Activated CD4-positive, alpha-beta memory T cell treated with anti-CD3 and anti-CD28 coated beads for 36 hours (primary cell): ENCODE measurements around the gene C9orf50. TPM values are rescaled to one million over a fixed set of nuclear protein-coding genes. Genes with fewer than 3 reads are reported as not detected.

ENCODE experiments used
- CTCF ChIA-PET: fragments of 350-600 bp; sonication (Branson Sonifier 250); formaldehyde crosslinking; loops from one replicate; lab custom pipeline; 2021; ENCODE audit warnings: antibody characterized with exemption, inconsistent platforms; lab: Charles Lee
- POLR2A ChIA-PET: fragments of 350-600 bp; sonication (Branson Sonifier 250); formaldehyde crosslinking; loops from one replicate; lab custom pipeline; 2021; ENCODE audit warnings: antibody characterized with exemption; lab: Charles Lee
- DNase-seq: peaks from one replicate; pipeline ENCODE4 v3.0.0-alpha.2; 2020
- H3K27ac Mint-ChIP-seq: one replicate; pipeline ENCODE4 v1.8.0; 2021; ENCODE audit warnings: mixed read lengths
- H3K27me3 Mint-ChIP-seq: one replicate; pipeline ENCODE4 v1.8.0; 2021; ENCODE audit warnings: mixed read lengths
- H3K36me3 Mint-ChIP-seq: one replicate; pipeline ENCODE4 v1.8.0; 2021; ENCODE audit warnings: mixed read lengths
- H3K4me1 Mint-ChIP-seq: one replicate; pipeline ENCODE4 v1.8.0; 2021; ENCODE audit warnings: low read depth, mixed read lengths
- H3K4me3 Mint-ChIP-seq: one replicate; pipeline ENCODE4 v1.8.0; 2021; ENCODE audit warnings: mild to moderate bottlenecking, mixed read lengths
- H3K9me3 Mint-ChIP-seq: one replicate; pipeline ENCODE4 v1.8.0; 2021; ENCODE audit warnings: mixed read lengths
- intact Hi-C: fragments of 100-400 bp; cut with micrococcal nuclease; formaldehyde crosslinking; loops from one replicate; pipeline ENCODE4 v1.15.1; 2023
- total RNA-seq, 2 experiments: library from RNA; stranded (reverse); gene quantifications; one replicate each; pipeline ENCODE4 v1.2.3, GENCODE V29; 2021

Gene C9orf50
- total RNA-seq, 2 experiments from 2014 or later = not detected

DNA sequence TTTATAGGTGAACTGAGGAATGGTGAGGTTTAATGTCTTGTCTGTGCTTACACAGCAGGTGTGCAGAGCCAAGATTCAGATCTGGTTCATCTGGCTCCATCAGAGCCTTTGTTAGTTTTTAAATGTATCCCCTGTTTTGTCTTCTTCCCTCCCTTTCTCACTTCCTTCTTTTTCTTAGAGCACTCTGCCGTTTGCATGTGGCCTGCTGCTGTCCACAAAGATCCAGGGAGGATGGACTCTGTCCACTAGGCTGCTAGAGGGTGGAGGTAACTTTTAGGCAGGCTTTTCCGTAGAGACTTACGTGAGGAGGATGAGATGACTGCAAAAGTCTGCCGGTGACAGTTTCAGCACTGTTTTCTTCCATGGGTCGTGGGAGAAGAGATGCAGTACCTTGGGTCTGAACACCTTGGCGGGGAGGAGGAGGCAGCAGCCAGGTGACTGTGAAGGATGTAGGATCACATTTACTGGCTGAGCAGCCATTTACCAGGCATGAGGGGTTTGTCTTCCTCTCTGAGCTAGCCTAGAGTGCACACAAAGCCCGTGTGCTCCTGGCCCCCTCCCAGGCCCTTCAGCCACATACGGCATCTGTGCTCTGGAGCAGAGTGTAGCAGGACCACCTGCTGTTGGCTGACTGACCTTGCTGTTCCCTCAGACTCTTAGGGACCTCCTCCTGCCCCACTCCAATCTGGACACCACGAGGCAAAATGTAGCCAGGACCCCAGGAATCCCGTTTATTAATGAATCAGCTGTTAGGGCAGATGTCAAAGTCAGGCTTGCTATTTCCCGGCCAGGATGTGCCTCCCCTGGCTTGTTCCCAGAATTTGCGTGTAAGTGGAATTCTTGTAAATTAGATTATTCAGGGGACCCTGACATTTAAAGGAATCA lies 6.9 kb upstream of the C9orf50 start:
- Mint-ChIP-seq H3K27ac (peak overlapping the region; percentile 91), H3K9me3 (no peaks in the 10 kb centered on the region), H3K36me3 (peaks cover 18% of the 10 kb centered on the region), H3K27me3 (no peaks in the 10 kb centered on the region), H3K4me1 (peaks cover 74% of the 10 kb centered on the region), H3K4me3 (peak overlapping the region; percentile 77)
- ChIA-PET CTCF (interaction anchor here (1.5 to 8.5 kb wide), 8 partner anchors 13 to 496 kb away, joined by 4 to 147 read pairs (median 12); partner anchors contain the start of genes ASB6 and IER5L), POLR2A (interaction anchor here (0.9 to 1.3 kb wide), 2 partner anchors 12 to 487 kb away, joined by 4 read pairs; no protein-coding TSS in a partner anchor)
- DNase-seq = no peak
- intact Hi-C loops = loop anchor here (2.0 kb wide), 3 partner anchors 15 to 591 kb away; partner anchors contain the start of genes ASB6, IER5L and MIGA2

DNA sequence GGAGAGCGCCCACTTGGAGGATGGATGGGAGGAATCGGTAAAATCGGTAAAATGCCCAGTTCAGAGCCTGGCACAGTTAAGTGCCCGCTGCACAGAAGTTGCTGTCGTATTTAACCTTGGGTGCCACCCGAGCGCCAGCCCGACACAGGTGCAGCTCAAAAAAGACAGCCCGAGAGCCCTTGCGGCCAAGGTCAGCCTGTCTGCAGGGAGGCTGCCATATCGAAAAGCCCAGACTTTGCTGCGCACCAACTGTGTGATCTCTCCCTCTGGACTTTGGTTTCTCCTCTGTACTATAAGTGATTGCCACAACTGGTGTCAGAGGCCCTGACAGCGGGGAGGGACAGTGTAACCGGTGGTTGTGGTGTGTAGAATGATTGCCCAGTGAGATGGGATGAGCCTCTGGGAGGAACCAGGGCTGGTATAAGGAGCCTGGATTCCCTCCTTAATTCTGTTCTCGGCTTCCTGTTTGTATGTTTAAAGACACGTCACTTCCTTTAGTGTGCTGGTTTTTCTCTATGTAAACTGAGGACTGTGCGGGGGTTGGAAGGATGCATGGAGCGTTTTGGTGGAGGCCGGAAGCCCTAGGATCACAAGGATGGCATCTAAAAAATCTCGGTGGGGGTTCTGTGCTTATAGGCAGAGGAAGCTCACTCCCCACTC lies 5.9 kb upstream of the C9orf50 start:
- Mint-ChIP-seq H3K27ac (peak overlapping the region; percentile 91), H3K36me3 (peaks cover 14% of the 10 kb centered on the region), H3K4me3 (peak overlapping the region; percentile 77), H3K4me1 (peaks cover 64% of the 10 kb centered on the region), H3K27me3 (peaks cover 3% of the 10 kb centered on the region), H3K9me3 (no peaks in the 10 kb centered on the region)
- POLR2A ChIA-PET = interaction anchor here (0.9 to 1.3 kb wide), 2 partner anchors 13 to 486 kb away, joined by 4 read pairs; no protein-coding TSS in a partner anchor
- peak; percentile 50 for DNase-seq
- intact Hi-C loops = loop anchor here (2.0 kb wide), 3 partner anchors 16 to 590 kb away; partner anchors contain the start of genes ASB6, IER5L and MIGA2
- CTCF ChIA-PET = interaction anchor here (1.5 to 8.5 kb wide), 9 partner anchors 13 to 495 kb away, joined by 4 to 147 read pairs (median 24); partner anchors contain the start of genes ASB6 and IER5L

DNA sequence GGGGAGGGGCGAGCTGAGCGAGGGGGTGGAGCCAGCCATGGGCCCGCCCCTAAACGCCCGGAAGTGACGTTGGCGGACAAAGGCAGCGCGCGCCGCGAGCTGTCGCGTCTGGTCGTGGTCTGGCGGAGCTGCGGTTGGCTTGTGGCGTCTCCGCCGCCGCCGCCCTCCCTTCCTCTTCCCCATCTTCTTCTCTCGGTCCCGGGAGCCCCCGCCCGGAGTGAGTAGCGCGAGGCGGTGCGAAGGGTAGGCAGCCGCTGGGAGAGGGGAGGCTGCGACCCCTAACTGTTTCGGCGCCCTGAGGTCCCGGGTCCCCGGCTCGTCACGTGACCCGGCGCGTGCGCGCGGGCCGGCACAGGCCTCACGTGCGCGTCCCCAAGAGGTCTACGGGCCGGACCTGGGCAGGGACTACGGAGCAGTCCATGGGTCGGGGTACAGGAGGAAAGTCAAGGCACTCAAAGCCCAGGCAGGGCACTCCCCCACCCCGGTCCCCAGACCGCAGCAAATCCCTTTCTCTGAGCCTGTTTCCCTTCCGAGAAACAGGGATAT lies 5.3 kb upstream of the C9orf50 start, which contains the start of gene NTMT1:
Gene NTMT1 (plus strand): TSS at position 85 of the 546 bp plus-strand sequence. CDS start 6,541 bp downstream, outside the sequence.
- DNase-seq = peak; percentile 95
- Mint-ChIP-seq H3K27ac (peak within 1 kb of the TSS; percentile 91), H3K4me3 (peak within 1 kb of the TSS; percentile 77), H3K4me1 (peaks cover 58% of the 10 kb centered on the region), H3K9me3 (no peaks in the 10 kb centered on the region), H3K27me3 (peaks cover 9% of the 10 kb centered on the region), H3K36me3 (peaks cover 14% of the 10 kb centered on the region)
- intact Hi-C loops = loop anchor here (2.0 kb wide), 3 partner anchors 17 to 589 kb away; partner anchors contain the start of genes ASB6, IER5L and MIGA2
- ChIA-PET POLR2A (interaction anchor here (0.6 to 1.6 kb wide), 4 partner anchors 12 to 484 kb away, joined by 3 to 6 read pairs (median 4); no protein-coding TSS in a partner anchor), CTCF (interaction anchor here (1.3 to 8.5 kb wide), 11 partner anchors 8 to 494 kb away, joined by 3 to 147 read pairs (median 24); partner anchors contain the start of genes ASB6 and IER5L)

DNA sequence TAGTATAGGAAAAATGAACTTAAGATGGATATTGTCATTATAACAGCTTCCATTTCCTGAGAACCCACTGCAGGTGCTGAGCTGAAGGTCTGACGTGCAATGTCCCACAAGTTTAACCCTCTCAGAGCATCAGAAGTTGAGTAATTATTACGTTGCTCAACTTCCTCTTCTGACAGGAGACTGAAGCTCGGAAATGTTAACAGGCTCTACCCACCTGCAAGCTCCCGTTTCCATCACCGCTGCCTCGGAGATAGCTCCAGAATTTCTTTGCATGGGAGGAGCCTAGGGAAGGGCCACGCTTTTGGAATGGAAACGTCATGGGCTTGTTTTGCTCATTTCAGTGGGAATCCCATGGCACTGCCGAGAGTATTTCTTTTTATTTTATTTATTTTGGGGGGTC lies 4.0 kb upstream of the C9orf50 start:
- peaks cover 46% of the 10 kb centered on the region for H3K4me1 Mint-ChIP-seq
- H3K36me3 Mint-ChIP-seq = peaks cover 14% of the 10 kb centered on the region
- POLR2A ChIA-PET = interaction anchor here (0.8 to 1.6 kb wide), 8 partner anchors 11 to 490 kb away, joined by 3 to 6 read pairs (median 4); partner anchors contain the start of gene IER5L
- H3K4me3 Mint-ChIP-seq = peak overlapping the region; percentile 73
- peak; percentile 54 for DNase-seq
- CTCF ChIA-PET = interaction anchor here (0.6 to 8.5 kb wide), 31 partner anchors 8 to 576 kb away, joined by 3 to 147 read pairs (median 5); partner anchors contain the start of genes ASB6, CRAT, IER5L and PTPA
- H3K27me3 Mint-ChIP-seq = peaks cover 12% of the 10 kb centered on the region
- H3K9me3 Mint-ChIP-seq = no peaks in the 10 kb centered on the region
- intact Hi-C loops = loop anchor here (1.0 kb wide), 2 partner anchors 14 to 485 kb away; no protein-coding TSS in a partner anchor
- H3K27ac Mint-ChIP-seq = peak overlapping the region; percentile 82

DNA sequence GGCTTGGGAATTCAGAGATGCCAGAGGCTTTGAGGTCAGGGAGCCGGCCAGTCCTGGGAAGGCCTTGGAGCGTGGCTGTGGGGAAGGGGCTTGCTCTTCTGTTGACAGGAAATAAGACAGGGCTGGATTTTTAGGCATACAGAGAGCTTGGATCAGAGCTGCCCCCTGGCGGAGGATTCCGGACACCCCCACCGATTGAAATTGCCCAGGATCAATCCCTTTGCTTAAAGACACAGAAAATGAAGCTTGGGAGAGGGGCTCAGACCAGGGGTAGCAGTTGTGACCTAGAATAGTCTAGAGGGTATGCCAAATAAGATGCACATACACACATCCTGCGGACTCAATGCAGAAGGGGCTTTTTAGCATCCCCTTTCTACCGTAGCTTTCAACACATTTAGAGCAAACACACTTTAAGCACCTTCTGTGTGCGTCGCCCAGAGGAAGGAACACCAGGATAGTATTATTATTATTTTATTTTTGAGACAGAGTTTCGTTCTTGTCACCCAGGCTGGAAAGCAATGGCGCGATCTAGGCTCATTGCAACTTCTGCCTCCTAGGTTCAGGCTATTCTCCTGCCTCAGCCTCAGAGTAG lies 3.4 kb upstream of the C9orf50 start:
- intact Hi-C loops = loop anchor here (1.0 kb wide), 2 partner anchors 13 to 484 kb away; no protein-coding TSS in a partner anchor
- H3K36me3 Mint-ChIP-seq = peaks cover 14% of the 10 kb centered on the region
- H3K27ac Mint-ChIP-seq = peak overlapping the region; percentile 71
- POLR2A ChIA-PET = interaction anchor here (0.8 to 1.6 kb wide), 9 partner anchors 10 to 490 kb away, joined by 3 to 6 read pairs (median 3); partner anchors contain the start of gene IER5L
- peak overlapping the region; percentile 73 for H3K4me3 Mint-ChIP-seq
- peaks cover 40% of the 10 kb centered on the region for H3K4me1 Mint-ChIP-seq
- DNase-seq = peak; percentile 84
- no peaks in the 10 kb centered on the region for H3K9me3 Mint-ChIP-seq
- CTCF ChIA-PET = interaction anchor here (0.5 to 8.5 kb wide), 39 partner anchors 8 to 864 kb away, joined by 3 to 147 read pairs (median 4); partner anchors contain the start of genes ASB6, CRAT, IER5L and PTPA
- peaks cover 16% of the 10 kb centered on the region for H3K27me3 Mint-ChIP-seq

DNA sequence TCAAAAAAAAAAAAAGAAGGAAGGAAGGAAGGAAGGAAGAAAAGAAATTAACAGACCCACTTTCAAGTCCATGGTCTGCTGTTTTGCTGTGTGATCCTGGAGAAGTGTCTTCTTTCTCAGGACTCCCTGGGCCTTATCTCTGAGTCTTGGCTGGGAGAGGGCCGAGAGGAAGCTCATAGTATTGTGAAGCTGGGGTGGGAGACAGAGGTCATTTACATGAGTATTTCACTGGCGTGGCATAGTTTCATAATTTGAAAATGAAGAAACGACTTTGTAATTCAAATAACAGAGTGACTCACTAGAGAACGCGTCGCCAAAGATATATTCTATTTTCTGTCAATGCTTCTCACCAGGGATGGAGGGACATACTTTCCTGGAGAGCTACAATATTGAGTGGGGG lies 2.4 kb upstream of the C9orf50 start:
- Mint-ChIP-seq H3K36me3 (peaks cover 8% of the 10 kb centered on the region), H3K27me3 (peaks cover 21% of the 10 kb centered on the region), H3K4me3 (no peak overlapping the region), H3K27ac (no peak overlapping the region), H3K4me1 (peaks cover 31% of the 10 kb centered on the region), H3K9me3 (no peaks in the 10 kb centered on the region)
- ChIA-PET POLR2A (no interaction called here), CTCF (interaction anchor here (0.7 to 8.5 kb wide), 12 partner anchors 10 to 512 kb away, joined by 4 to 147 read pairs (median 9); partner anchors contain the start of genes CRAT and PTPA)
- no peak for DNase-seq
- intact Hi-C loops = no loop called here

DNA sequence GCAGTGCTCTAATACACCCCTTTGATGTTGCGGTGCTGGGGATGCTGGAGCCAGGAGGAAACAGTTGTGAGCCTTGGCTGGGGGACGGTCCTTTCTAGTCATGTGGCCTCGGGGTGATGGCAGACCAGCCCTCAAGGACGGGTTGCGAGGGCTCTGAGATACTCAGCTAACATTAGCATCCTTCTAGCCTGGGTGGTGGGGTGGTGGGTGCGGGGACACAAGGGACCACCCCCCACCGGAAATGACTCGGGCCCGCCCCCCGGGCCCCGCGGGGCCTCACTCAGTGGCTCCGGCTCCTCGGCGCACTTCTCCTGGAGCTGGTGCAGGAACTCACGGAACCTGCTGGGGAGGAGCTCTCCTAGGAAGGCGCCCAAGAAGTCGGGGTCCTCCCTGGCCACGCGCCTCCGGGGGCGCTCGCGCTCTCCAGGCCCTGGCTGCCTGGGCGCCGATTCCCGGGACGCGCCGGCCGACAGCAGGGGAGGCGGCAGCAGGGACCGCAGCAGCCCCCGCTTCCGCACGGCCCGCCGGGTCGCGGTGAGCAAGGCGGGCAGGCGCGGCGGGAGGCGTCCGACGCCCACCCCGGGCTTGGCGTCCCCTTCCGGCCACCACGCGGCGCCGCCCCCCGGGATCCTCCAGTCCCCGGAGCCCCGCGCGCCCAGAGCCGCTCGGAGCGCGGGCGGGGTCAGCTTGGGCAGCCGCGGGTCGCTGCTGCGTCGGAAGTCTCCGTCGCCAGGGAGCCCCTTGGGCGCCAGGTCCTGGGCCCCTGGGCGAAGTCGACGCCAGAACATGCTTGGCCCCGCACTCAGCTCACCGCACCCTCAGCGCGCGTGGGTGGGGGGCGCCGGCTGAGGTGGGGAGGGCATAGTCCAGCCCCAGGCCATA lies 873 bp downstream of the C9orf50 start:
- intact Hi-C loops = no loop called here
- Mint-ChIP-seq H3K9me3 (no peaks in the 10 kb centered on the region), H3K36me3 (no peaks in the 10 kb centered on the region), H3K4me1 (peaks cover 10% of the 10 kb centered on the region), H3K27me3 (peaks cover 22% of the 10 kb centered on the region), H3K27ac (no peak overlapping the region), H3K4me3 (no peak overlapping the region)
- no peak for DNase-seq
- ChIA-PET POLR2A (no interaction called here), CTCF (interaction anchor here (1.0 to 8.5 kb wide), 6 partner anchors 9 to 488 kb away, joined by 3 to 147 read pairs (median 6); partner anchors contain the start of gene IER5L)

DNA sequence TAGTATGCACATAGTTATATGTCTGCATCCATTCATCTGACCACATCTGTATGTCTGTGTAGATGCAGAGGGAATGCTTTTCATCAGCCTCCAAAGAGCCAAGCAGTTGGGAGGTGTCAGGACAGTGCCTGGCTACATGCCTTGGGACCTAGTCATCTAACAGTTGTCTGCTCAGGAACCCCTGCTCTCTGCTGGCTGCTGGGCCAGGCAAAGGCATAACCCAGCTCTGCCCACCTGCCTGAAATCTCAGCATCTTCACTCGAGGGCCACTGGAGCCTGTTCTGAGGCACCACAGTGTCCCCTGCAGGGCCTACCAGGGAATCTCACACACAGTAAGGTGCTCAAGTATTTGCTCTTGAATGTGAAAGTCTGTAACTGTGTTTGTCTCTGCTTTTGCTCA lies 3.7 kb downstream of the C9orf50 start:
- POLR2A ChIA-PET = no interaction called here
- no peak overlapping the region for H3K4me3 Mint-ChIP-seq
- H3K27me3 Mint-ChIP-seq = peaks cover 23% of the 10 kb centered on the region
- CTCF ChIA-PET = interaction anchor here (0.6 to 2.0 kb wide), 4 partner anchors 8 to 479 kb away, joined by 3 to 6 read pairs (median 4); partner anchors contain the start of gene NTMT1
- intact Hi-C loops = no loop called here
- DNase-seq = no peak
- H3K4me1 Mint-ChIP-seq = no peaks in the 10 kb centered on the region
- no peaks in the 10 kb centered on the region for H3K9me3 Mint-ChIP-seq
- H3K27ac Mint-ChIP-seq = no peak overlapping the region
- no peaks in the 10 kb centered on the region for H3K36me3 Mint-ChIP-seq

DNA sequence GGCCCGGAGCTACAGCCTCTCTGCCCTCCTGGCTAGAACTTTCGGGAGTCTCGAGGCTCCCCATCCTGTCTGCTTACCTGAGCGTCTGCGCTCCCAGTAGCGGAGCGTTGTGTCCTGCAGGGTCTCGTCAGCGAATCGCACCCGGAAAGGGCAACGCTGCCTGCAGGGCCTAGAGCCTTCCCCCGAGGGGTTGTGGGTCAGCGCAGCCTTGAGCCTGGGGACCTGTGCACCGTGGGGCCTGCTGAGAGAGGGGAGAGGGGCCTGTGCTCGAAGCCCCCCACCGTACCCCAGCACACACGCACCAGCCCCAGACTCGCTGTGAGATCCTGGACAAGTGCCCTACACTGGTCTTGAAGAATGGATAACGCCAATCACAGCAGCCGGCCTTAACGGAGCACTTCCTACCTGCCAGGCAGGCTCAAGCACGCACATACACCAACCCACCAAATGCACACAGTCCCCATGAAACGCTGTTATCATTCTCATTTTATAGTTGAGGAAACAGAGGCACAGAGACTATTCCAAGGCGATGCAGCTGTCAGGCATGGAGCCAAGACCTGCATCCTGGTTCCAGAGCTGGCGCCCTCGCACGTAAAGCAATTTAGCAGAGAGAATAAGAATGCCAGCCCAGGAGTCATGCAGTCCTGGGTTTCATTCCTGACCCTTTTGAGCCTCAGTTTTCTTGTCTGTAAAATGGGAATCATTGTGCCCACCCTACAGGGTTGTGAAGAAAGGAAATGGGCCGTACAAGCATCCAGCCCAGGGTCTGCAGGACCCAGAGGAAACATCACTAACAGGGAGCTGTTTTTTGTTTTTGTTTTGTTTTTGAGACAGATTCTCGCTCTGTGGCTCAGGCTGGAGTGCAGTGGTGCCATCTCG lies 5.3 kb downstream of the C9orf50 start:
- intact Hi-C loops = no loop called here
- H3K27me3 Mint-ChIP-seq = peaks cover 11% of the 10 kb centered on the region

More for the DNA sequence above, 5.3 kb downstream of the C9orf50 start:
- Mint-ChIP-seq H3K36me3 (no peaks in the 10 kb centered on the region), H3K9me3 (no peaks in the 10 kb centered on the region), H3K4me3 (no peak overlapping the region), H3K27ac (no peak overlapping the region), H3K4me1 (peaks cover 9% of the 10 kb centered on the region)
- ChIA-PET POLR2A (no interaction called here), CTCF (interaction anchor here (1.0 to 2.0 kb wide), 4 partner anchors 10 to 484 kb away, joined by 5 to 13 read pairs (median 6); partner anchors contain the start of gene NTMT1)
- no peak for DNase-seq
